Tibial artery (tissue), 4 donors: ENCODE results near the gene XIRP2.

ENCODE experiments used
- DNase-seq, 2 donors: peaks; one replicate each; pipeline ENCODE4 v3.0.0-alpha.2; 2019
- H3K27ac ChIP-seq, 2 donors: fragments of 200-600 bp; sonication (generic) in 1 of 2; 1 replicate in 1 of 2; 2 replicates in 1 of 2; pipeline ENCODE4 v1.5.1; 2018 to 2019; ENCODE audit warnings: mild to moderate bottlenecking in 1 of 2
- H3K27me3 ChIP-seq, 2 donors: fragments of 200-600 bp; sonication (generic) in 1 of 2; one replicate each; pipeline versions ENCODE4 v1.5.1 to v1.6.0; 2016 to 2019
- H3K36me3 ChIP-seq, 3 donors: fragments of 200-600 bp; sonication (generic) in 2 of 3; one replicate each; pipeline ENCODE4 v1.5.1; 2016 to 2019; ENCODE audit warnings: mild to moderate bottlenecking in 2 of 3
- H3K4me1 ChIP-seq, 4 donors: fragments of 200-600 bp; sonication (generic) in 2 of 4; 1 replicate in 3 of 4; 2 replicates in 1 of 4; pipeline ENCODE4 v1.5.1; 2016 to 2019
- H3K4me3 ChIP-seq, 2 donors: fragments of 200-600 bp; sonication (generic) in 1 of 2; 1 replicate in 1 of 2; 2 replicates in 1 of 2; pipeline ENCODE4 v1.5.1; 2018 to 2019; ENCODE audit warnings: mild to moderate bottlenecking in 2 of 2
- H3K9me3 ChIP-seq, 3 donors: fragments of 200-600 bp; sonication (generic) in 1 of 3; one replicate each; pipeline ENCODE4 v1.5.1; 2016 to 2019
- intact Hi-C: fragments of 100-400 bp; cut with DNase I; formaldehyde crosslinking; loops from one replicate; pipeline ENCODE4 v1.15.0; 2023; ENCODE audit warnings: low total_unique reads
- TF ChIP-seq, protein P1 (sequence below), 2 experiments: fragments of 200-600 bp in 1 of 2; fragments of 450-650 bp in 1 of 2; IDR thresholded peaks; one replicate each; pipeline ENCODE4 v1.5.1; 2017 to 2019; ENCODE audit warnings: antibody characterized with exemption in 2 of 2, mild to moderate bottlenecking in 1 of 2, moderate library complexity in 1 of 2

XIRP2 gene

GRCh38 chr2:167177196-167177595, 288.9 kb downstream of the XIRP2 start:
- Histone ChIP-seq H3K27me3 (no peaks in the 10 kb centered on the region), H3K4me3 (no peak overlapping the region), H3K9me3 (peaks cover 0 to 3% (median 0%) of the 10 kb centered on the region in 3 donors), H3K36me3 (no peaks in the 10 kb centered on the region), H3K27ac (no peak overlapping the region), H3K4me1 (no peaks in the 10 kb centered on the region)
- intact Hi-C loops: no loop called here
- TF ChIP-seq, protein P1, sequence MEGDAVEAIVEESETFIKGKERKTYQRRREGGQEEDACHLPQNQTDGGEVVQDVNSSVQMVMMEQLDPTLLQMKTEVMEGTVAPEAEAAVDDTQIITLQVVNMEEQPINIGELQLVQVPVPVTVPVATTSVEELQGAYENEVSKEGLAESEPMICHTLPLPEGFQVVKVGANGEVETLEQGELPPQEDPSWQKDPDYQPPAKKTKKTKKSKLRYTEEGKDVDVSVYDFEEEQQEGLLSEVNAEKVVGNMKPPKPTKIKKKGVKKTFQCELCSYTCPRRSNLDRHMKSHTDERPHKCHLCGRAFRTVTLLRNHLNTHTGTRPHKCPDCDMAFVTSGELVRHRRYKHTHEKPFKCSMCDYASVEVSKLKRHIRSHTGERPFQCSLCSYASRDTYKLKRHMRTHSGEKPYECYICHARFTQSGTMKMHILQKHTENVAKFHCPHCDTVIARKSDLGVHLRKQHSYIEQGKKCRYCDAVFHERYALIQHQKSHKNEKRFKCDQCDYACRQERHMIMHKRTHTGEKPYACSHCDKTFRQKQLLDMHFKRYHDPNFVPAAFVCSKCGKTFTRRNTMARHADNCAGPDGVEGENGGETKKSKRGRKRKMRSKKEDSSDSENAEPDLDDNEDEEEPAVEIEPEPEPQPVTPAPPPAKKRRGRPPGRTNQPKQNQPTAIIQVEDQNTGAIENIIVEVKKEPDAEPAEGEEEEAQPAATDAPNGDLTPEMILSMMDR (IDR thresholded peaks at IDR 0.05): no peak
- DNase-seq: no peak

- no peak for DNase-seq
- Histone ChIP-seq H3K27ac (no peak overlapping the region), H3K36me3 (no peaks in the 10 kb centered on the region), H3K4me3 (no peak overlapping the region), H3K27me3 (no peaks in the 10 kb centered on the region), H3K4me1 (no peaks in the 10 kb centered on the region), H3K9me3 (no peaks in the 10 kb centered on the region)
- intact Hi-C loops: no loop called here
- TF ChIP-seq, protein P1 (IDR thresholded peaks at IDR 0.05): no peak
Measured at GRCh38 chr2:167181134-167181533, 292.9 kb downstream of the XIRP2 start.

GRCh38 chr2:167181688-167182087, 293.4 kb downstream of the XIRP2 start:
- Histone ChIP-seq H3K4me3 (no peak overlapping the region), H3K27me3 (no peaks in the 10 kb centered on the region), H3K36me3 (no peaks in the 10 kb centered on the region), H3K27ac (no peak overlapping the region), H3K4me1 (peaks cover 0 to 4% (median 0%) of the 10 kb centered on the region in 4 donors), H3K9me3 (no peaks in the 10 kb centered on the region)
- intact Hi-C loops: no loop called here
- TF ChIP-seq, protein P1 (IDR thresholded peaks at IDR 0.05): no peak
- no peak for DNase-seq

DNA sequence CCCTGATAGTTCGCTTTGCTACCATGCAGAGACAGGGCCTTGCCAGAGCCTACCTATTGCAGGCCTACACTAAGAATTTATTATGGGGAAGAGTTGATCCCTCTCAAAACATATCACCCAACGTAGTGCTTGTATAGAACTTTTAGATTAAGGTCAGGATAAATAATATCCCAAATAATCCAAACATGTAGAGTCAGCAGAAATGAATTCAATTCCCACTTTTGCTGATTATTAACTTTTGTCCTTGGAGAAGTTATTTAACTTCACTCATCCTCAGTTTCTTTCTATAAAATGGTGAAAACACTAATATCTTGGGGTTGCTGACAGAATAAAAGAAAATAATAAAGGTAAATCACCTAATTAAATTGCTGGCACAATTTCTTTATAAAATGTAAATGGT, 294.1 kb downstream of the XIRP2 start:
- Histone ChIP-seq H3K27me3 (no peaks in the 10 kb centered on the region), H3K36me3 (no peaks in the 10 kb centered on the region), H3K9me3 (no peaks in the 10 kb centered on the region), H3K4me1 (peaks cover 0 to 12% (median 7%) of the 10 kb centered on the region in 4 donors), H3K4me3 (no peak overlapping the region), H3K27ac (no peak overlapping the region)
- intact Hi-C loops: no loop called here
- no peak for DNase-seq
- TF ChIP-seq, protein P1 (IDR thresholded peaks at IDR 0.05): no peak

DNA sequence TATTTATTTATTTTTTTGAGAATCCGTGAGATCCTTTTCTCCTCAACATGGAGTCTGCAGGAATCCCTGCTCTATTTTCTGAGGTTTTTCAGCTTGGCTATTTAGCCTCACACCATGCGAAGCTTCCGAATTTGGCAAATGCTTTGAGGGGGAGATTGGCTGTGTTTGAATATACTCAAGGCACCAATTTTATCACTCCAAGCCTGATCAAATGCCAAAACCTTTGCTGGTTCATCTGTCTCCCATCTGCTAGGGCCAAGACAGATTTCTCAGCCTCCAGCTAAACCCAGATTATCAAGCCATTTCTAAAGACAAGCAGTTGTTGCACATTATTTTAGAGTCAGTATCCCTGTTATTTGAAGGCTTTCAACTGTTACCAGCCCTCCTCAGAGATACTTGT, 295.7 kb downstream of the XIRP2 start:
- intact Hi-C loops: no loop called here
- H3K36me3 ChIP-seq: no peaks in the 10 kb centered on the region

More for the DNA sequence above, 295.7 kb downstream of the XIRP2 start:
- no peaks in the 10 kb centered on the region for H3K9me3 ChIP-seq
- DNase-seq: no peak
- H3K27me3 ChIP-seq: no peaks in the 10 kb centered on the region
- TF ChIP-seq, protein P1 (IDR thresholded peaks at IDR 0.05): no peak
- H3K4me3 ChIP-seq: no peak overlapping the region
- peaks cover 0 to 22% (median 15%) of the 10 kb centered on the region in 4 donors for H3K4me1 ChIP-seq
- H3K27ac ChIP-seq: no peak overlapping the region
